A549 treated with Mapracorat at 1 μM for 4 hours (cell line): ENCODE data around the gene VPS13D. TPM values are rescaled to one million over a fixed set of nuclear protein-coding genes. Genes with fewer than 3 reads are reported as not detected.

Experiments
- total RNA-seq: library from RNA; stranded (reverse); fragments of 200-300 nt; extraction: Qiagen RNA extraction; gene quantifications from 5 replicates; pipeline ENCODE4 v1.2.3, GENCODE V29; 2022

Gene VPS13D
- 5.6 to 7.7 TPM (median 7.4 TPM) in 5 replicates for total RNA-seq

GRCh38 chr1:12229835-12230548 lies at the start of gene VPS13D:
Gene VPS13D (plus strand): TSS chr1:12230030. CDS start chr1:12234267, 4,237 bp downstream.

Other genes with a start within 250 kb of the VPS13D start
- 28.9 to 34.7 TPM (median 33.2 TPM) in 5 replicates for gene MFN2, start 249.6 kb upstream of the VPS13D start, total RNA-seq
- gene MIIP, start 210.5 kb upstream of the VPS13D start, total RNA-seq = 11.0 to 17.0 TPM (median 14.4 TPM) in 5 replicates
- gene TNFRSF8, start 166.7 kb upstream of the VPS13D start, total RNA-seq = 0.09 to 0.16 TPM (median 0.13 TPM) in 5 replicates
- gene TNFRSF1B, start 63.0 kb upstream of the VPS13D start, total RNA-seq = 0.35 to 0.78 TPM (median 0.48 TPM) in 5 replicates